HG03196 (cell line): ENCODE measurements around the gene PYCR2.
"Not testable (repeated sequence)": the region's sequence is repeated elsewhere in the genome, so short reads cannot be mapped to it uniquely, and the experiment has no call there.

Experiments
- ATAC-seq: cut with Tn5 transposase; IDR thresholded peaks from one replicate; pipeline ENCODE4 v1.9.1; 2021; ENCODE audit not compliant: unreplicated experiment

PYCR2 gene

GRCh38 chr1:225892307-225892706 is 31.7 kb downstream of the PYCR2 start:
- no peak for ATAC-seq

- no peak for ATAC-seq
These were observed 32.6 kb downstream of the PYCR2 start for GRCh38 chr1:225891229-225891972.

- ATAC-seq, result no peak
These were observed 33.5 kb downstream of the PYCR2 start for GRCh38 chr1:225890346-225891228.

- no peak for ATAC-seq
These were observed 34.3 kb downstream of the PYCR2 start for GRCh38 chr1:225889743-225890142.

- no peak for ATAC-seq
These were observed 35.0 kb downstream of the PYCR2 start, which contains the start of gene LEFTY1 for GRCh38 chr1:225888898-225889601. LEFTY1 (minus strand) TSS chr1:225889146; CDS start chr1:225889066, 80 bp downstream.

GRCh38 chr1:225888289-225888897 is 35.7 kb downstream of the PYCR2 start:
- no peak for ATAC-seq

- not testable (repeated sequence) for ATAC-seq
These were observed 36.3 kb downstream of the PYCR2 start for GRCh38 chr1:225887554-225888288.

GRCh38 chr1:225887030-225887314 is 37.1 kb downstream of the PYCR2 start:
- no peak for ATAC-seq

GRCh38 chr1:225886159-225887029 is 37.7 kb downstream of the PYCR2 start:
- ATAC-seq, result no peak

GRCh38 chr1:225885336-225885735 is 38.7 kb downstream of the PYCR2 start:
- no peak for ATAC-seq

- ATAC-seq, result no peak
These were observed 40.3 kb downstream of the PYCR2 start for GRCh38 chr1:225883616-225884265.

- ATAC-seq, result peak; percentile 18
These were observed 41.1 kb downstream of the PYCR2 start for GRCh38 chr1:225882694-225883615.

- ATAC-seq, result peak; percentile 64
These were observed 41.9 kb downstream of the PYCR2 start, which contains the start of gene TMEM63A for GRCh38 chr1:225881959-225882693. TMEM63A (minus strand) TSS chr1:225882380; CDS start chr1:225877580, 4,800 bp downstream.

- ATAC-seq, result peak; percentile 9
These were observed 42.7 kb downstream of the PYCR2 start for GRCh38 chr1:225881081-225881958.

GRCh38 chr1:225880636-225881035 is 43.4 kb downstream of the PYCR2 start:
- ATAC-seq, result no peak

- no peak for ATAC-seq
These were observed 43.8 kb downstream of the PYCR2 start for GRCh38 chr1:225880222-225880588.
